Measurements from ENCODE around the gene RAB3GAP1.
A peak's percentile ranks its signal among the peaks of the same experiment; 100 is the strongest.
"Not testable (repeated sequence)": the region's sequence is repeated elsewhere in the genome, so short reads cannot be mapped to it uniquely, and the experiment has no call there.

Gene RAB3GAP1
- 135 to 157 (median 144) reads per million in 3 experiments for total RNA-seq

GRCh38 chr2:135052042-135052876 lies at the start of gene RAB3GAP1:
Gene RAB3GAP1, plus strand, starts transcription at chr2:135052292. Its CDS starts 16 bp downstream, at chr2:135052308.
- peak; percentile 97 for DNase-seq

DNA sequence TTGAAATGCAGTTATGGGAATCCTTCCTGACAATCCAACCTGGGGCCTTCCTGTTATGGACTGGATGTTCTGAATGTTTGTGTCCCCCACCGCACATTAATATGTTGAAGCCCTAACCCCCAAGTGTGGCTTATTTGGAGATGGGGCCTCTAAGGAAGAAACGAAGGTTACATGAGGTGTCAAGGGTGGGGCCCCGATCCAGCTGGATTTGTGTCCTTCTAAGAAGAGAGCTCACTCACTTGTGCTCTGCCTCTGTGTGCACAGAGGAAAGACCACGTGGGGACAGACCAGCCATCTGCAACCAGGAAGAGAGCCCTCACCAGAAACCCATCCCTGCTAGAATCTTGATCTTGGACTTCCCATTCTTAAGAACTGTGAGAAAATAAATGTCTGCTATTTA lies 49.3 kb upstream of the RAB3GAP1 start:
- DNase-seq = no peak

DNA sequence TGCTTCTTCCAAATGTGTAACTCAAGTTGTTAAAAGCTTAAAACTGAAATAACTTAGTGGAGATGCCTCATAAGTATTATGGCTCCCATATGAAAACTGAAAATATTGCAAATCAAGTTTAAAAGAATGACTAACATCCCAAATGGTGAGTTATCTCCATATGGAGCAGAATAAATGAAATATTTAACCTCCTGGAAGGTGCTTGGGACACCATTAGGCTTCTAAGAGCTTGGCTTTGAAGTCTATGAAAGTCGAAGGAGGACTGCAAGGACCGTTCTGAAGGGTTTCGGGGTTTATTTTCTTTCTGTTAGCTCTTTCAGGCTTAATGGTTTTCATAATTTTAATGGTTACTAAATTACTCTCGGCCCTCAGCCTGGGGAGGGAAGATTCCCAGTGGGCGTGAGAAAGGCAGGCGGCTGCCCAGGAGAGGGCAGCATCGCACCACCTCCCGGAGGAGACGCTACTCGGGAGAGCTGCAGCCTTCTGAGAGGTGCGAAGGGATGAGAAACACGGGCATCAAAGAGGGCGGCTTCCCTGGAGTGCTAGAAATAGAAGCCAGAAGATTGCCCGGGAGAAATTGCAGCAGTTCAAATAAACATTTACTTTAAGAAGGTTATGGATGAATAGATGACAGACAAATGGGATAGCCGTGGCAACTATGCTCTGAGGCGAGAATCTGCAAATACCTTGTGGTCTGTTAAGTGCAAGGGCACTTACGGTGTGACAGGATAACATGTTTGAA lies 47.9 kb upstream of the RAB3GAP1 start:
- DNase-seq = peak; percentile 50

DNA sequence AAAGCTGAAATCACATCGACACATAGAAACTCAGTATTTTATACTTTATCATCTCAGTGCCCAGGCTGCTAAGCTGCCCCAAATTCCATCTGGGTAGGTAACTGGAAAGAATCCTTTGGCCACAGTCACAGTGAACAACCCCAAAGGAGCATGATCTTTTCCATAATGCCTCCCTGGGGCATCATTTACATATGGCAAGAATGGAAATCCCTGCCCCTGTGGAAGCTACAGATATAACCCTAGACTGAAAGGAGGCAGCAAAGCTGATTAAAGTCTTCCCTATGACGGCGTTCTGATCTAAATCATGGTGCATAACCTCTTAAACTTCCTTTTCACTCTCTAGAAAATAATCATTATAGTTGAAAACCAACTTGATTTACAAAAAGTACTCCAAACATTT lies 46.3 kb upstream of the RAB3GAP1 start:
- no peak for DNase-seq

GRCh38 chr2:135009339-135009738 lies 42.8 kb upstream of the RAB3GAP1 start:
- DNase-seq = no peak

DNA sequence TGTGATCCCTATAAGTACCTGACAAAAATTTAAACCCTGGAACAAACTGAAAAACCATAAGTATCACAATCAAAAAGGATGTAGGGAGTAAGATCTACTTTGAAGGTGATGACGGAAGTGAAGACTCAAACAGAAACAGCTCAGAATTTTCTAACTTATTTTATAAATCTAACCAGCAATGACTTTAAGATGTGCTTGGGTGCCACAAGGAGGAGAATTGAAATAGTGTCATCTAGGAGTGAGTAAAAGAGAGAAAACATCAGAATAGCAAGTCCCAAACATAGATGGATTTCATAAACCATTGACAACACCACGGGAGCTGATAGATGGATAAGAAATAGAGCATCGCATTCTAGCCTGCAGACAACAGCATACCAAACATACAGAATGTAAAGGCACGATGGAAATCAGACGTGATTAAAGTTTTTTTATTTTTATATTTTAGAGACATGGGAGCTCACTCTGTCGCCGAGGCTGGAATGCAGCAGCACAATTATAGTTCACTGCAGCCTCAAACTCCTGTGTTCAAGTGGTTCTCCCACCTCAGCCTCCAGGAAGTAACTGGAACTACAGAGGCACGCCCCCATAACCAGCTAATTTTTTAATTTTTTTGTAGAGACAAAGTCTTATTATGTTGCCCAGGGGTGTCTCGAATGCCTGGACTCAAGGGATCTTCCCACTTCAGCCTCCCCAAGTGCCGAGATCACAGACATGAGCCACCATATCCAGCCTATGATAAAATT lies 41.7 kb upstream of the RAB3GAP1 start:
- no peak for DNase-seq

DNA sequence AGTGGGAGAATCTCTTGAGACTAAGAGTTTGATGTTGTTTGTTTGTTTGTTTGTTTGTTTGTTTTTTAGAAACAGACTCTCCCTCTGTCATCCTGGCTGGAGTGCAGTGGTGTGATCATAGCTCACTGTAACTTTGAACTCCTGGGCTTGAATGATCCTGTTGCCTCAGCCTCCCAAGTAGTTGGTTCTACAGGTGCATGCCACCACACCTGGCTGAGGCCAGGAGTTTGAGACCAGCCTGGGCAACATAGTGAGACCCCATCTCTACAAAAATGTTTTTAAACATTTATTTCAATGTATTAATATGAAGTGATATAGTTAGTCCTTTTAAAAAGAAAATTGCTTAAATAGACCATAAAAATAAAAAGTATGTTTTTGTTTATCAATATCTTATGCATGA lies 40.5 kb upstream of the RAB3GAP1 start:
- no peak for DNase-seq

GRCh38 chr2:135021618-135022017 lies 30.5 kb upstream of the RAB3GAP1 start:
- DNase-seq = no peak

DNA sequence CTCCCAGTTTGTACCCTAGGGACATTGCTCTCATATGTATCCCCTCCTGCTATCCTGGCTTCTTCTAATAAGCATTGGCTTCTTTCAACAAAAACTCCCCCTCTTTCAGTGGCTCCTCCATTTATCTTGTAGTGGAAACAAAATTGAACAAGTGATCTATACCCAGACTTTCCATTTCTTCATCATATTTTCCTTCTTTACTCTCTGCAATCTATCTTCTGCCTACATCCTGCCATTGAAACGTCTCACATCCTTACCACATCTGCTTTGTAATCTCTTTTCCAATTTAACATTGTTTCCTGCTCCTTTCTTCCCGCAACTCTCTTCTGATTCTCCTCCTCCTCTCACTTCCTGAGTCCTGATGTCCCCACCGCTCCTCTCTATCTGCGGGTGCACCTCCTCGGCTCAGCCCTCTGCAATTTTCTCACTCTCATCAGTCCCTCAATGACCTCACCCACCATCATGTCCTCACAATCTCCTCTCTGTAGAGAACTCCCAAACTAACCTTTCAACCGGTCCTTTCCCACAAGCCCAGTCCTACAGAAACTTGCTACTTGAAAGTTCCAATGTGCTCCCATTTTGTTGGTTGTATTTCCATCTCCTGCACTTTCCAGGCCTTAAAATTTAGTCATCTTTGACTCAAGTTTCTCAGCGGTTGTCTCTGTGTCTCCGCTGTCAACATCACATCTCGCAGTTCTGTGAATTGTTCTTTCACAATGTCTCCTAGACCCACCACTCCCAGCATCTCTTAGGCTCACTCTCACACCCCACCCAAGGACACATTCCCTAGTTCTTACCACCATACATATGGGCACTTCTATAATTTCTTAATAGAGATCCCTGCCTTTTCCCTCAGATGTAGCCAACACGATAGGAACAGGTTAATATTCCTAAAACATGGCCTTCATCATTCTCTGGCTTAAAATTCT lies 28.9 kb upstream of the RAB3GAP1 start:
- no peak for DNase-seq

DNA sequence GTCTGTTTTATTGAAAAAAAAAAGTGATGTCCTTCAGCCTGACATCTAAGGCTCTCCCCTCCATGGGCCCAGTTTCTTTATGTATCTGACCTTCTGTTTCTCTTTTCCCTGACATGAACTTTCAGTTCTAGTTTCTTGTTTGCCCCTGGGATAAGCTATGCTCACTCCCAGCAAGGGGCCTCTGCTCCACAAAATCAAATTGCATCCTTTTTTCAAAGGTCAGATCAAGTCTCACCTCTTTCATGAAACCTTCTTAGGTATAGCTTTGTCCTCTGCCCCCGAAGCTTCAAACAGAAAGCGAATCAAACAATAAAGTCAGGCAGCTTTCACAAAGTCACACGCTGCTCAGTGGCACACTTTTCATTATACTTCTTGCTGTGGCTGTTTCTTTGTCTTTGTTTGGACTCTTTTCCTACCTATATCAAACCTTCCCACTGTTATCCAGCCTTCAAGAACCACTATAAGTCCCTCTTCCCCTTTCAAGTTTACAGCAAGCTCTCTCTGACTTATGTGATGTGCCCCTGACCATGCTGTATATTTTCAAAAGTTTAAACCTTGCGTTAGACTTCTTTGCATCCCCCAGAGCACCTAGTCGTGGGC lies 28.1 kb upstream of the RAB3GAP1 start:
- no peak for DNase-seq

DNA sequence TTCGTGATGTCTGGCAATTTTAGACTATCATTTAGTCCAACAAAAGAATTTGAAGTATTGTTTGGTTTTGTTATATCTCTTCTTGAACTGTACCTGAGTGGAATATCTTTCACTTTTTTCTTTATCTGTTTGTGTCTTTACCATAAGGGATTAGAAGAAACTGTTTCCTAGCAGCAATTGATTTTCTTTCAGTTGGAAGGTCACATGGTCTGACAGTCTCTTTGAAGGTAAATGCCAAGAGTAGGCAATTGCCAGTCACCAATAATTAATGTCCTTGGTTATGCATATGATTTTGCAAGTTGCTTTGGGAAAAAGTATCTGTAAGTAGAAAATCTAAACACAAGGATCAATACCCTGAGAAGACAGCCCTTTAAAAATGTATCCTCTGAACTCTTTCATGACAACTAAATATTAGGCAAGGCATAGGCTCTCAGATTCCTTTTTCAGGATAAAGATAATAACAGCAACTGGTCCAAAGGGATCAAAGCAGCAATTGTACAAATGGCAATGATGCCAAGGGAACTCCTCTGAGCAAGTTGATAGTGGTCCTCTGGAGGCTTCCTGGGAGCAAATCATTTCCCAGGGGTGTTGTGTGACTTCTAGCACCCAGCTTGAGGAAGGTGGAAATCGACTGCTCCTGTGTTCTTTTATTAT lies 22.5 kb upstream of the RAB3GAP1 start:
- no peak for DNase-seq

GRCh38 chr2:135030826-135031225 lies 21.3 kb upstream of the RAB3GAP1 start:
- no peak for DNase-seq

GRCh38 chr2:135033216-135033615 lies 18.9 kb upstream of the RAB3GAP1 start:
- DNase-seq = not testable (repeated sequence)

DNA sequence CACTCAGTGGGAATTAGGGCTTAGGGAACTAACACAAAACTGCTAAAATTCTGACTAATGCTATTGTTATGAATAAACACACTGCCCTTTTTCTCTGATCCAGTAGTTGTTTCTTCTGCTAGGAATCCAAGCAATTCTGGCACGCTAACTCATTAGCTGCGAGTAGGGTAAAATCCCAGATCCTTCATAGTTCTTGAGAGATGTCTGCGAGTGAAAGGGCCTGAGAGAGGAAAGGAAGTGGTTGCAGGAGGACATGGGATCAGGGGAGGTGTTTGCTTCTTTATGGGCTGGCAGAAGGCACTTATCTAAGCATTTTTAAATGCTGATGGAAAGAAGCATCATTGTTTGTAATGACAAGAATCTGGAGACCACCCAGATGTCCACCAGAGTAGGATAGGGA lies 14.3 kb upstream of the RAB3GAP1 start:
- DNase-seq = no peak

DNA sequence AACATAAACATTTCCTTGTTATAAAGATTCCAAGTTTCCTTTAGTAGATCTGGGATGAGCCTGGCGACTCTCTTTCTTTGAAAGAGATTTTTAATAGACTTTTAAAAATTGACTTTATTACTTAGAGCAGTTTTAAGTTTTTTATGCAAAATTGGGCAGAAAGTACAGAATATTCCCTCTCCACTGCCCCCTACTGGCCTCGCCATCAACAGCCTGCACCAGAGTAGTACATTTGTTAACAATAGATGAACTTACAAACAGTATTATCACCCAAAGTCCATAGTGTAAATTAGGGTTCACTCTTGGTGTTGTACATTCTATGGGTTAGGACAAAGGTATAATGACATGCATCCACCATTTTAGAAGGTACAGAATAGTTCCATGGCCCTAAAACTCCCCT lies 8.7 kb upstream of the RAB3GAP1 start:
- no peak for DNase-seq

- no peak for DNase-seq
Observed at GRCh38 chr2:135047300-135047699, 4.8 kb upstream of the RAB3GAP1 start, which contains the start of gene MAP3K19. Gene MAP3K19, minus strand, starts transcription at chr2:135047447. Its CDS starts 22,800 bp downstream, at chr2:135024647.

GRCh38 chr2:135048122-135048521 lies 4.0 kb upstream of the RAB3GAP1 start:
- no peak for DNase-seq

- no peak for DNase-seq
Observed at GRCh38 chr2:135050132-135050531, 2.0 kb upstream of the RAB3GAP1 start.

DNA sequence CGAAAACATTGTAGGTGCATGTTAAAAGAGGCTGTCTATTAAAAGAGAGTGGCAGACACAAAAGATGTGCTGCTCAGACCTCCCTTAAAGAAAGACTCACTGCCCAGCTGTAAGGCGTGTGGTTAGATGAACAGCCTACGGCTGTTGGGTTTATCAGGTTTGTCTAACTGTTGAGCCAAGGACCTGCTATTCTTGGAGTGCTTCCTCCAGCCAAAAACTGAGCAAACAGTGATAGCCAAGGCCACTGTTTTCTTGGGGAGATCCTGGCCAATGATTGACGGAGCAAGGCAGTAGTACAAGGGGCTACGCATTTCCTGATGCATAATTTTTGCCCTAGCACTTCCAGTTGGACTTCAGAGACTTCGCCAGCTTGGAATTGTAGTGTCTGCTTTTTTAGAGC lies 1.4 kb upstream of the RAB3GAP1 start:
- DNase-seq = no peak

DNA sequence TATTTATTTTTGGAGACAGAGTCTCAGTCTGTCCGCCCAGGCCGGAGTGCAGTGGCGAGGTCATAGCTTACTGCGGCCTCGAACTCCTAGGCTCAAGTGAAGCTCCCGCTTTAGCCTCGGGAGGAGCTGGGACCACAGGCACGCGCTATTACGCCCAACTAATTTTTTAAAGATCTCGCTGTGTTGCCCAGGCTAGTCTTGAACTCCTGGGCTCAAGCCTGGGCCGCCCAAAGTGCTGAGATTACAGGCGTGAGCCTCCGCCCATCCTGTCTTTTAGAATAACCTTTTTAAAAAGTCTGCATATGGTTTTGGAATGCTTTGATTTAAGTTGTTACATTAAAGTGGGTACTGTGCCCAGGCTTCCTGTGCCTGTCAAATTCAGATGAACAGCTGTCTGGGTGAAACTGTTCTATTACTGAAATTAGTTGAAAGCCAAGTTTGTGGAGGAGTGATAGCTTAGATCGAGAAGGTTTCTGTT lies 944 bp downstream of the RAB3GAP1 start:
- peak; percentile 32 for DNase-seq

Data from central memory CD4-positive, alpha-beta T cell (primary cell).